Panc1 (cell line): Measurements from ENCODE around the gene NBPF12.
"Not testable (repeated sequence)": the region's sequence is repeated elsewhere in the genome, so short reads cannot be mapped to it uniquely, and the experiment has no call there.

ENCODE experiments used
- POLR2AphosphoS5 ChIP-seq: IDR thresholded peaks from 2 replicates; pipeline ENCODE4 v1.6.1; 2012; ENCODE audit warnings: mild to moderate bottlenecking, low read depth, low read length, moderate library complexity
- TF ChIP-seq, protein P1 (sequence below): fragments of 450-650 bp; IDR thresholded peaks from 2 replicates; pipeline ENCODE4 v1.5.1; 2017; ENCODE audit warnings: mild to moderate bottlenecking

DNA sequence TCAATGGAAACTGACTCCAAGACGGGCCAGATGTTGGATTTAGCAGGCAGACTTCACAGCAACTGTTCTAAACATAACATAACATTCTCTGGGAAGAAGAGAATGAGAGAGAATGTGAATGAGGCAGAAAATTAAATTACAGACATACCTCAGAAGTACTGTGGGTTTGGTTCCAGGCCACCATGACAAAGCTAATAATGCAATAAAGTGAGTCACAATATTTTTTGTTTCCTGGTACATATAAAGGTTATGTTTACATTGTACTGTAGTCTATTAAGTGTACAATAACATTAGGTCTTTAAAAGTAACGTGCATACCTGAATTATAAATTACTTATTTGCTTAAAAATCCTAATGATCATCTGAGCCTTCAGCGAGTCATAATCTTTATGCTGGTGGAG is 45.8 kb upstream of the NBPF12 start:
- TF ChIP-seq, protein P1, sequence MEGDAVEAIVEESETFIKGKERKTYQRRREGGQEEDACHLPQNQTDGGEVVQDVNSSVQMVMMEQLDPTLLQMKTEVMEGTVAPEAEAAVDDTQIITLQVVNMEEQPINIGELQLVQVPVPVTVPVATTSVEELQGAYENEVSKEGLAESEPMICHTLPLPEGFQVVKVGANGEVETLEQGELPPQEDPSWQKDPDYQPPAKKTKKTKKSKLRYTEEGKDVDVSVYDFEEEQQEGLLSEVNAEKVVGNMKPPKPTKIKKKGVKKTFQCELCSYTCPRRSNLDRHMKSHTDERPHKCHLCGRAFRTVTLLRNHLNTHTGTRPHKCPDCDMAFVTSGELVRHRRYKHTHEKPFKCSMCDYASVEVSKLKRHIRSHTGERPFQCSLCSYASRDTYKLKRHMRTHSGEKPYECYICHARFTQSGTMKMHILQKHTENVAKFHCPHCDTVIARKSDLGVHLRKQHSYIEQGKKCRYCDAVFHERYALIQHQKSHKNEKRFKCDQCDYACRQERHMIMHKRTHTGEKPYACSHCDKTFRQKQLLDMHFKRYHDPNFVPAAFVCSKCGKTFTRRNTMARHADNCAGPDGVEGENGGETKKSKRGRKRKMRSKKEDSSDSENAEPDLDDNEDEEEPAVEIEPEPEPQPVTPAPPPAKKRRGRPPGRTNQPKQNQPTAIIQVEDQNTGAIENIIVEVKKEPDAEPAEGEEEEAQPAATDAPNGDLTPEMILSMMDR = not testable (repeated sequence)
- TF ChIP-seq POLR2AphosphoS5 = not testable (repeated sequence)
